ENCODE results near the gene NBAS. TPM values are rescaled to one million over a fixed set of nuclear protein-coding genes. Genes with fewer than 3 reads are reported as not detected.
"Not testable (repeated sequence)": the region's sequence is repeated elsewhere in the genome, so short reads cannot be mapped to it uniquely, and the experiment has no call there.

NBAS gene
- total and polyA plus RNA-seq, 2 donors (not counting 1 experiment from before 2014, with no cell fraction given), result 27.0 to 124 TPM

- peak in 1 of 2 donors; percentile 44 for DNase-seq (ENCODE audit: low read depth in 2 of 2)
- TF ChIP-seq, protein P1, sequence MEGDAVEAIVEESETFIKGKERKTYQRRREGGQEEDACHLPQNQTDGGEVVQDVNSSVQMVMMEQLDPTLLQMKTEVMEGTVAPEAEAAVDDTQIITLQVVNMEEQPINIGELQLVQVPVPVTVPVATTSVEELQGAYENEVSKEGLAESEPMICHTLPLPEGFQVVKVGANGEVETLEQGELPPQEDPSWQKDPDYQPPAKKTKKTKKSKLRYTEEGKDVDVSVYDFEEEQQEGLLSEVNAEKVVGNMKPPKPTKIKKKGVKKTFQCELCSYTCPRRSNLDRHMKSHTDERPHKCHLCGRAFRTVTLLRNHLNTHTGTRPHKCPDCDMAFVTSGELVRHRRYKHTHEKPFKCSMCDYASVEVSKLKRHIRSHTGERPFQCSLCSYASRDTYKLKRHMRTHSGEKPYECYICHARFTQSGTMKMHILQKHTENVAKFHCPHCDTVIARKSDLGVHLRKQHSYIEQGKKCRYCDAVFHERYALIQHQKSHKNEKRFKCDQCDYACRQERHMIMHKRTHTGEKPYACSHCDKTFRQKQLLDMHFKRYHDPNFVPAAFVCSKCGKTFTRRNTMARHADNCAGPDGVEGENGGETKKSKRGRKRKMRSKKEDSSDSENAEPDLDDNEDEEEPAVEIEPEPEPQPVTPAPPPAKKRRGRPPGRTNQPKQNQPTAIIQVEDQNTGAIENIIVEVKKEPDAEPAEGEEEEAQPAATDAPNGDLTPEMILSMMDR (conservative IDR thresholded peaks at IDR 0.05 in 1 of 2, IDR thresholded peaks at IDR 0.05 in 1 of 2; ENCODE audit: low read depth in 1 of 2, low read length in 2 of 2), result no peak
- no peak for TF ChIP-seq EZH2 (IDR thresholded peaks at IDR 0.05; ENCODE audit: low read length, missing control alignments)
- no peak overlapping the region for H3K4me2 ChIP-seq (ENCODE audit: extremely low read depth, insufficient read depth, low read length)
- no peaks in the 10 kb centered on the region for H3K9me3 ChIP-seq (ENCODE audit: control insufficient read depth, insufficient read depth, low read depth, low read length)
- no peaks in the 10 kb centered on the region for H3K79me2 ChIP-seq (ENCODE audit: control insufficient read depth, insufficient read depth, low read length)
- H3K4me3 ChIP-seq (replicated peaks in 1 of 4; ENCODE audit: control extremely low read depth in 1 of 4, insufficient read depth in 1 of 4, low read depth in 3 of 4, low read length in 4 of 4), result no peak overlapping the region
- H3K27me3 ChIP-seq (ENCODE audit: control insufficient read depth, insufficient read depth, low read length), result no peaks in the 10 kb centered on the region
- H3K36me3 ChIP-seq (ENCODE audit: control insufficient read depth, insufficient read depth, low read length), result no peaks in the 10 kb centered on the region
- no peak overlapping the region for H2AFZ ChIP-seq (ENCODE audit: low read length)
- no peaks in the 10 kb centered on the region for H4K20me1 ChIP-seq (ENCODE audit: control insufficient read depth, extremely low read depth, insufficient read depth, low read length)
- no peaks in the 10 kb centered on the region for H3K4me1 ChIP-seq (ENCODE audit: control insufficient read depth, extremely low read depth, insufficient read depth, low read length)
- H3K27ac ChIP-seq (ENCODE audit: insufficient read depth, low read length), result no peak overlapping the region
- H3K9ac ChIP-seq (ENCODE audit: insufficient read depth, low read length), result no peak overlapping the region
Measured at GRCh38 chr2:15260196-15260595, 300.9 kb downstream of the NBAS start.

DNA sequence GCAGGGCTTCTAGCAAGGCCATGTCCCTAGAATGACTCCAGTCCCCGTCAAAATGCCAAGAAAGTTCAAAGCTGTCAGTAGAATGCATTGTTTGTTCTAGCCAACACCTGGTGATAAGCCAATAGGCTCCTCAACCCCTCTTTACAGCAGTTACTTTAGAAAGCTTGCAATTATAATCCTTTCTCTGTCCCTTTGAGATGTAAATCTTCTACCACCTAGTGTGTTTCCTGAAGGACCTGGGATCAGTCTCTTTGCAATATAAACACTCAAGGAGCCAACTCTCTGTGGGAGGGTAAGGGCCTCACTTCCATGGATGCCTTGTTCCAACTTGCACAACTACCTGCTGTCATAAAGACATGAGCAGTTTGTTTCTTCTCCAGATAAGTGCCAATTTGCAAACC, 301.8 kb downstream of the NBAS start:
- Histone ChIP-seq H3K36me3 (ENCODE audit: control insufficient read depth, insufficient read depth, low read length) (no peaks in the 10 kb centered on the region), H2AFZ (ENCODE audit: low read length) (no peak overlapping the region), H3K9ac (ENCODE audit: insufficient read depth, low read length) (no peak overlapping the region), H3K4me2 (ENCODE audit: extremely low read depth, insufficient read depth, low read length) (no peak overlapping the region), H4K20me1 (ENCODE audit: control insufficient read depth, extremely low read depth, insufficient read depth, low read length) (no peaks in the 10 kb centered on the region), H3K27me3 (ENCODE audit: control insufficient read depth, insufficient read depth, low read length) (no peaks in the 10 kb centered on the region), H3K79me2 (ENCODE audit: control insufficient read depth, insufficient read depth, low read length) (no peaks in the 10 kb centered on the region), H3K4me3 (replicated peaks in 1 of 4; ENCODE audit: control extremely low read depth in 1 of 4, insufficient read depth in 1 of 4, low read depth in 3 of 4, low read length in 4 of 4) (no peak overlapping the region), H3K27ac (ENCODE audit: insufficient read depth, low read length) (no peak overlapping the region), H3K4me1 (ENCODE audit: control insufficient read depth, extremely low read depth, insufficient read depth, low read length) (no peaks in the 10 kb centered on the region), H3K9me3 (ENCODE audit: control insufficient read depth, insufficient read depth, low read depth, low read length) (no peaks in the 10 kb centered on the region)
- TF ChIP-seq, protein P1 (conservative IDR thresholded peaks at IDR 0.05 in 1 of 2, IDR thresholded peaks at IDR 0.05 in 1 of 2; ENCODE audit: low read depth in 1 of 2, low read length in 2 of 2), result no peak
- no peak for TF ChIP-seq EZH2 (IDR thresholded peaks at IDR 0.05; ENCODE audit: low read length, missing control alignments)
- no peak for DNase-seq (ENCODE audit: low read depth in 2 of 2)

DNA sequence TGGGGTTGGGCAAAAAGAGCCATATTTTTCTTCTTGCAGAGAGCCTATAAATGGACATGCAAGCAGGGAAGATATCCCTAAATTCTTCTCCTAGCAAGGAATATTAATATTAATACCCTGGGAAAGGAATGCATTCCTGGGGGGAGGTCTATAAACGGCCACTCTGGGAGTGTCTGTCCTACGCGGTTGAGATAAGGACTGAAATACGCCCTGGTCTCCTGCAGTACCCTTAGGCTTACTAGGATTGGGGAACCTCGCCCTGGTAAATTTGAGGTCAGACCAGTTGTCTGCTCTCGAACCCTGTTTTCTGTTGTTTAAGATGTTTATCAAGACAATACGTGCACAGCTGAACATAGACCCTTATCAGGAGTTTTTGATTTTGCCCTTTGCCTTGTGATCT, 302.7 kb downstream of the NBAS start:
- not testable (repeated sequence) for DNase-seq (ENCODE audit: low read depth in 2 of 2); H4K20me1 ChIP-seq (ENCODE audit: control insufficient read depth, extremely low read depth, insufficient read depth, low read length); H3K79me2 ChIP-seq (ENCODE audit: control insufficient read depth, insufficient read depth, low read length); H3K36me3 ChIP-seq (ENCODE audit: control insufficient read depth, insufficient read depth, low read length); H3K4me2 ChIP-seq (ENCODE audit: extremely low read depth, insufficient read depth, low read length); H3K27me3 ChIP-seq (ENCODE audit: control insufficient read depth, insufficient read depth, low read length); H3K4me3 ChIP-seq (replicated peaks in 1 of 4; ENCODE audit: control extremely low read depth in 1 of 4, insufficient read depth in 1 of 4, low read depth in 3 of 4, low read length in 4 of 4); H2AFZ ChIP-seq (ENCODE audit: low read length); H3K9ac ChIP-seq (ENCODE audit: insufficient read depth, low read length); H3K4me1 ChIP-seq (ENCODE audit: control insufficient read depth, extremely low read depth, insufficient read depth, low read length); H3K27ac ChIP-seq (ENCODE audit: insufficient read depth, low read length); H3K9me3 ChIP-seq (ENCODE audit: control insufficient read depth, insufficient read depth, low read depth, low read length)
